Uterus (tissue), 2 donors: Measurements from ENCODE around the gene IGF1R.

Source experiments
- CTCF ChIP-seq, 4 experiments: fragments of 200-600 bp in 2 of 4; fragments of 450-650 bp in 2 of 4; sonication (generic) in 2 of 4; IDR thresholded peaks; one replicate each; pipeline ENCODE4 v1.5.1; 2016 to 2019; ENCODE audit warnings: antibody characterized with exemption in 4 of 4, mild to moderate bottlenecking in 2 of 4, moderate library complexity in 1 of 4
- POLR2A ChIP-seq, 2 donors: fragments of 450-650 bp; IDR thresholded peaks; one replicate each; pipeline ENCODE4 v1.6.1; 2016; ENCODE audit warnings: antibody characterized with exemption in 2 of 2, mild to moderate bottlenecking in 1 of 2, moderate library complexity in 1 of 2

DNA sequence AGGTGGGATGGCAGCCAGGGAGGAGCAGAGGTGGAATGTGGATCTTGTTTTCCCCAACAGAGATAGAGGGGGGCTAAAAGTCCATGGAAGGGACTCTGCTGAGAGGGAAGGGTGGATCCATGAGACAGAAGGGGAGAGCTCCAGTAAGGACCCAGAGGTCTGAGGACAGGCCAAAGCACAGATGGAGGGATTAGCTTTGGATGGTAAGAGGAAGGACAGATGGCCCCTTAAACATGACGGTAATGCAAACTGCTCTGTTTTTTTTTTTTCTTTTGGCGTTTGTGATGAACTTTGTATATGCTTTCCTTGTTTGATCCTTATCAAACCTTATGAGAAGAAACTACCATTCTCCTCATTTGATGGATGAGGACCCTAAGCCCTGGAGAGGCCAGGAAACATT is 96.2 kb downstream of the IGF1R start:
- TF ChIP-seq CTCF (IDR thresholded peaks at IDR 0.05) (no peak), POLR2A (IDR thresholded peaks at IDR 0.05) (no peak)
